ENCODE results near the gene EWSR1.

DNA sequence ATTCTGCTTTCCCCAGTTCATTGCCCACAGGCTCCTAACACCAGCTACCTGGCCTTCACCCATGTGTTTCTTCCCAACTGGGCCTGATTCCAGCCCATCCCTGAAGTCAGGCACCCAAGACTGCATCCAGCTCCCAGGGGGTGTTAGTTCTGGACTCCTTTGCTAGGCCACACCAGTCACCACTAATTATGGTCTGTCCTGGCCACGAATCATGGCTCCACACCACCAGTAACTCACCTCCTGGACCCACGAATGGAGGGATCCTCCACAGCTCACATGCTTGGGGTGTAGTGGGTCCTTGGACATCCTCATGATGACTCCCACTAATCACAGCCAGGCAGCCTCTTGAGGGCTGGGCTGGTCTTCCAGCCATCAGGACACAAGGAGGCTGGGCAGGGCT, 51.0 kb downstream of the EWSR1 start:
- TF ChIP-seq EZH2 (IDR thresholded peaks at IDR 0.05; ENCODE audit: insufficient read depth, poor library complexity, severe bottlenecking) (no peak), EZH2phosphoT487 (IDR thresholded peaks at IDR 0.05; ENCODE audit: insufficient read depth, low read depth) (no peak)

Measured in GM23248 (cell line).